CD4-positive, alpha-beta T cell treated with Interleukin-21 for 1 hour (primary cell): ENCODE data around the gene PCGF2.
"Not testable (repeated sequence)": the region's sequence is repeated elsewhere in the genome, so short reads cannot be mapped to it uniquely, and the experiment has no call there.

Source experiments
- DNase-seq: peaks from one replicate; pipeline ENCODE4 v3.0.0-alpha.2; 2020

PCGF2 gene

GRCh38 chr17:38748149-38748891 lies at the start of gene PCGF2:
Gene PCGF2, minus strand, starts transcription at chr17:38748336. Its CDS starts 7,934 bp downstream, at chr17:38740402.
- DNase-seq: no peak

DNA sequence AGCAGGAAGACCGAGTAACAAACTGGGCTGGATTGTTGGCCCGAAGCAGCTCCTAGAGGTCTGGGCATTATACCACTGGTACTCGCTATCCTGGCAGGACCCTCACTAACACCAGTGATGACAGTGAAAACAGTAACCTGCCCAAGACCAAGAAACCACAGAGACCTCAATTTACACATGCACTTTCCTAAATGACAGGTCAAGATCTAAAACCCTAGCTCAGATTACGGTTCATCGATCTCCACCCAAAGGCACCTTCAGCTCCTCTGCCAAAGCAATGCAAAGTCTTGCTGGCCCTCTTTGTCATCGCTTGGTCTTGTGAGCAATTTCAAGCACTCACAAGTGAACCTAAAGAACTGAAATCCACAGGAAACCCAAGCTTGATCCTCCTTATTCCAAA lies 49.7 kb upstream of the PCGF2 start:
- DNase-seq: no peak

GRCh38 chr17:38797158-38797490 lies 49.0 kb upstream of the PCGF2 start:
- no peak for DNase-seq

- no peak for DNase-seq
Observed at GRCh38 chr17:38796451-38797157, 48.5 kb upstream of the PCGF2 start.

- DNase-seq: no peak
Observed at GRCh38 chr17:38794221-38794620, 46.1 kb upstream of the PCGF2 start.

- DNase-seq: no peak
Observed at GRCh38 chr17:38791162-38791561, 43.0 kb upstream of the PCGF2 start.

GRCh38 chr17:38790148-38790707 lies 42.1 kb upstream of the PCGF2 start:
- not testable (repeated sequence) for DNase-seq

GRCh38 chr17:38789185-38789584 lies 41.0 kb upstream of the PCGF2 start:
- no peak for DNase-seq

- not testable (repeated sequence) for DNase-seq
Observed at GRCh38 chr17:38787999-38788398, 39.9 kb upstream of the PCGF2 start.

GRCh38 chr17:38786372-38786771 lies 38.2 kb upstream of the PCGF2 start:
- no peak for DNase-seq

DNA sequence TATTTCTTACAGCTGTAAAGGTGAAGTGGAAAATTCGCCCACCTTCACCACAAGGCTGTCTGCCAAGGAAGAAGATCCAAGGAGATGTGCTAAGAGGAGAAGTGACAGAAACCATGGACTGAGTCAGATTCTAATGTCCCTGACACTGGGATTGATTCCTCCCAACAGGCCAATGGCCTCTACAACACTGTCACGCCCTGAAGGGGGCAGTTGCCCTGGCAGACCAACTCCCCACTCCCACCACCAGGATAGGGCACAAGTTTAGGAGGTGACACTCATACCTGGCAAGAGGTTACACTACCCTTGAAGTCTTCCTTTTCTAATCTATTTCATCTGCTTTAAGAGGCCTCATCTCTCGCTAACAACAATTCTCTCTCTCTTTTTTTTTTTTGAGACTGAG lies 35.1 kb upstream of the PCGF2 start:
- no peak for DNase-seq

GRCh38 chr17:38779965-38780752 lies 32.0 kb upstream of the PCGF2 start:
- no peak for DNase-seq

GRCh38 chr17:38777641-38778250 lies 29.6 kb upstream of the PCGF2 start:
- no peak for DNase-seq

DNA sequence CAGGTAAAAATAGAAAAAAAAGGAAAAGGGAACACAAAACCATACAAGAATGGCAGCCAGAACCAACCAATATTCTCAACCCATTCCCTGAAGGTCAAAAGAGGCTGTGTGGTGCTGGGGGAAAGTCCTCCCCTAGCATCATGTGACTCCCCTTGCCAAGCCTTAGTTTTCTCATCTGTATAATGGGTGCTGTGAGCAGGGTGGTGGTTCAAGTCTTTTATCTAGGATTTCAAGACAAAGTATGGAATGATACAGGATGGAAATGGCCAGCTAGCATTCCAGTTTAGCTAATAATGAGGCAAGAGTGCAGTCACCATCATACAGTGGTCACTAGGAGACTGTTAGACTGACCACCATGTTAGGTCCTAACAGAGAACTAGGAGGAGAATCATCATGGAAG lies 25.1 kb upstream of the PCGF2 start:
- no peak for DNase-seq

DNA sequence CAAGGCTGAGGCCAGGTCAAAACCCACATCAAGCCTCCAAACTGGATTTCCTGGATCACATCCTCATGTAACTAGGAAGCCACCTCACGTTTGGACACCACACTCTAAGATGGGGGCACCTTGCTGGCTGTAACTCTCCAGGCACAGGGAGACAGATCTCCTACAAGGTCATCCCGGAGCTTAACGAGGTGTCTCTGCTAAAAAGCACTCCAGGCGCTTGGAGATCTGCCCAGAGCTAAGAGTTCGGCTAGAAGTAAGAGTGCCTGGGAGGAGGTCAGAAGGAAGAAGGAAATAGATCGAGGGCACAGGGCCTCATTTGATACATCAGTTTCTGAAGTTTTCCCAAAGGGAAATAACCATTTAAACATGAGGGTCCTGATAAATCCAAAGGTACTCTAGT lies 20.3 kb upstream of the PCGF2 start:
- DNase-seq: no peak

- DNase-seq: no peak
Observed at GRCh38 chr17:38766341-38766740, 18.2 kb upstream of the PCGF2 start.

- no peak for DNase-seq
Observed at GRCh38 chr17:38762231-38762630, 14.1 kb upstream of the PCGF2 start.

DNA sequence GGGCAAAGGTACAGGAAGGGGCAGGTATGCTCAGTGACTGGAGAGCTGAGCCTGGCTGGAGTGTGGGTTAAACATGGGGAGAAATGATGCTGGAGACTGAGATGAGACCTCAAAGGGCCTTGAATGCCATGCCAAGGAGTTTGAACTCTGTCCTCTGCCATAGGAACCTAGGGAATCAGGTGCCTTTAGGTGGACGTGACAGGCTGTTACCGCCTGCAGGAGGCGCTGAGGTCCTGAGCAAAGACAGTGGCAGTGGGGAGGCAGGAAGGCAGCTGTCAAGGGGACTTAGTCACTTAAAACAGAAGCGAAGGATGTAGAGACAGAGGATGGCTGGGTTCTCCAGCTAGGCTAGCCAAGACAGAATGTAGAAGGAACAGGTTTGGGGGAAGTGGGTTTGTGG lies 13.5 kb upstream of the PCGF2 start:
- DNase-seq: peak; percentile 38

GRCh38 chr17:38753071-38753506 lies 5.0 kb upstream of the PCGF2 start:
- no peak for DNase-seq

DNA sequence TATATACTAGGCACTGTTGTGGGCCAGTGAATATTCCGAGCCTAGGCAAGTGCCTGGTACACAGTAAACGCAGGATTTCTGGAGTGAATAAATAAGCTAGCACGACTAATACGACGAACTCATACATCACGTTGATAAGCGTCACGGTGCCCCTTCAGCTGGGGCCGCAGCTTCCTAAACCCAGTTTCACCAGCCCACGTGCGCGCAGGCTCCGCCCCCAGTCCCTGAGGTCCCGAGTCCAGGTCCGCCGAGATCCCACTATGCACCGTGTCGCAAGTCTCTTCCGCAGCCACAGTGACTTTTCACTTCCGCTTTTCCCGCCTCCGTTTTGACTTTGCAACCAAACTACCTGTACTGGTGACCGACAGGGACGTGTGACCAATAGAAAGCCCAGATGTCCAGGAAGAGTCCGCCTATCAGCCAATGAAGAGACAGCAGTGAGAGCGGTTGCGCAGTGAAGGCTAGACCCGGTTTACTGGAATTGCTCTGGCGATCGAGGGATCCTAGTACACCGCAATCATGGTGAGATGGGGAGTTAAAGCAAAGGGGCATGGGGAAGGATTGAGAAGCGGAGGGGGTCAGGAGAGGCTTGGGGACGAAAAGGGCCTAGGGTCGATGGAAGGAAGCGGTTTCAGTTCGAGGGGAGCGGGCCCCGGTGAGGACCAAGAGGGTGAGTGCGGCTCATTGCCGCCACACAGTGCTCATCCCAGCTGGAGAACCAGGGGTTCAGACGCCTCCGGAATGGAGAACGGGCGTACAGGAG lies 4.4 kb upstream of the PCGF2 start, which contains the start of gene PSMB3:
Gene PSMB3 (plus strand): TSS at position 434 of the 763 bp plus-strand sequence. CDS start 86 bp downstream, at position 520.
- peak; percentile 99 for DNase-seq

DNA sequence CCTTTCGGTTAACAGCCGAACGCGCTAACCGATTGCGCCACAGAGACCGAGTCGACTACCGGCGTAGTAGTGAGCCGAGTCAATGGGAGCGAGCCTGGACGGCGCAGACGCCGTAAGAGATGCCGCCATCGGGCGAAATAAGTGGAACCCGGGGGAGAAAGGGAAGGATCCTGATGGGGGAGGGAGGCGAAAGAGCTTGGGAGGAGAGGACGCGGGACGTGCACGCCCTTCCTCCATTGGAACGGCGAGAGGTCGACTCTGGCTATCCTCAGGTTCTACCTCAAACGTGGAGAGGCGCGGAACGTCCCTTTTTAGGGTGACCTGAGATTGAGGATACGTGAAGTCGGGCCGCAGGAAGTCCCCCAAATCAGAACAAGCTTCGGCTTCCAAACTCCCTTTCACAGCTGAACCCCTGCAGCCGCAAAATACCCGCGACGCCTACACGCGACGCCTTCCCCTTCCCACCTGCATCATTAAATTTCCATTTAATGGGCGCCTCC lies 3.7 kb upstream of the PCGF2 start:
- DNase-seq: peak; percentile 86
